SH-SY5Y (cell line): ENCODE measurements around the gene MAPK8IP2.

Experiments
- GATA2 ChIP-seq: IDR thresholded peaks from 2 replicates; pipeline ENCODE4 v1.6.1; 2011; ENCODE audit warnings: mild to moderate bottlenecking, low read depth, low read length
- GATA3 ChIP-seq: IDR thresholded peaks from 2 replicates; pipeline ENCODE4 v1.6.1; 2011; ENCODE audit warnings: low read depth, mild to moderate bottlenecking, low read length, moderate library complexity

DNA sequence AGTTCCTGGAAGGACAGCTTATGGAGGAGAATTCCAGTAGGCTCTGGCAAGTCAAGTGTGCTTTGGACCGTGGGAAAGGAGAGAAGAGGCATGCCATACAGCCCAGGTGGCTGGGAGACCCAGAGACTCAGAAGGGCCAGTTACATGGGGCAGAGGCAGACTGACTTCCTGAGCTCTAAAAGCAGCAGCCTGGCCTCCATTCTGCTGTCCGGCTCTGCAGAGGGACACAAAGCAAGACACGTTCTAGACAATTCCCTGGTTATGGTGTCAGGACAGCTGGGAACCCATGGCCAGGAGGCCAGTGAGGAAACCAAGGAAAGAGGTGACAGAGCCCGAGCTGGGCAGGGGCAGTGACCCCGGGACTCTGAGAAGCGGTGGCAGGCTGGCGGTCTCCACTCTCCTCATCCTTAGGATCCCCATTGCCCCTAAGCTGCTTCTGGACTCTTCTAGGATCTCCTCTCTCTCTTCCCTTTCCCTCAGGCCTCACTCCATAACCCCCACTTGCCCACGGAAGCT lies 25.1 kb upstream of the MAPK8IP2 start:
- TF ChIP-seq GATA2 (no peak), GATA3 (no peak)
